ENCODE measurements around the gene TBX4. TPM values are rescaled to one million over a fixed set of nuclear protein-coding genes. Genes with fewer than 3 reads are reported as not detected.
A peak's percentile ranks its signal among the peaks of the same experiment; 100 is the strongest.

TBX4 gene
- total and polyA plus RNA-seq, 2 experiments from 2014 or later: not detected

- peaks cover 5% of the 10 kb centered on the region for H3K27me3 Mint-ChIP-seq (ENCODE audit: insufficient read depth, low read depth, poor library complexity)
- TF ChIP-seq ZNF331 (CRISPR knock-in tag; IDR thresholded peaks at IDR 0.05; ENCODE audit: low read depth): no peak
- H3K27ac ChIP-seq (ENCODE audit: low read depth): no peak overlapping the region
- DNase-seq (ENCODE audit: low spot score) (no peak), ATAC-seq (no peak)
- no peaks in the 10 kb centered on the region for H3K4me1 Mint-ChIP-seq
- H3K27me3 ChIP-seq (ENCODE audit: insufficient read depth): no peaks in the 10 kb centered on the region
- no peaks in the 10 kb centered on the region for H3K36me3 Mint-ChIP-seq (ENCODE audit: low read depth)
- no peaks in the 10 kb centered on the region for H3K9me2 ChIP-seq (ENCODE audit: insufficient read depth)
- H3K4me1 ChIP-seq (ENCODE audit: insufficient read depth): 0 out of 2 replicates have a peak, but pooled peaks cover 4% of the 10 kb centered on the region
- H3K4me3 ChIP-seq: no peak overlapping the region
- H4K20me1 ChIP-seq (replicated peaks; ENCODE audit: insufficient read depth): no peaks in the 10 kb centered on the region
- H3K79me2 ChIP-seq (replicated peaks; ENCODE audit: insufficient read depth): no peaks in the 10 kb centered on the region
- no peaks in the 10 kb centered on the region; the same call in 2 of the 3 replicates for H3K9me3 Mint-ChIP-seq
- peak overlapping the region; percentile 83; the same call in 1 of the 2 replicates for H2AFZ ChIP-seq
- H3K4me3 Mint-ChIP-seq: no peak overlapping the region
- H3K27ac Mint-ChIP-seq: no peak overlapping the region
- no peaks in the 10 kb centered on the region for H3K36me3 ChIP-seq (ENCODE audit: insufficient read depth)
- no peaks in the 10 kb centered on the region for H3F3A ChIP-seq (replicated peaks; ENCODE audit: low read depth)
- H3K4me2 ChIP-seq: no peak overlapping the region
Observed at GRCh38 chr17:61476476-61477203, 24.4 kb downstream of the TBX4 start.

- peaks cover 5% of the 10 kb centered on the region for H3K27me3 Mint-ChIP-seq (ENCODE audit: insufficient read depth, low read depth, poor library complexity)
- ATAC-seq: peak; percentile 59
Observed at GRCh38 chr17:61477204-61477834, 25.1 kb downstream of the TBX4 start.

More at GRCh38 chr17:61477204-61477834, 25.1 kb downstream of the TBX4 start:
- no peaks in the 10 kb centered on the region for H3K79me2 ChIP-seq (replicated peaks; ENCODE audit: insufficient read depth)
- peak overlapping the region; percentile 83; the same call in 1 of the 2 replicates for H2AFZ ChIP-seq
- DNase-seq (ENCODE audit: low spot score): peak; percentile 37
- H3K27me3 ChIP-seq (ENCODE audit: insufficient read depth): no peaks in the 10 kb centered on the region
- no peaks in the 10 kb centered on the region; the same call in 2 of the 3 replicates for H3K9me3 Mint-ChIP-seq
- no peak overlapping the region for H3K27ac Mint-ChIP-seq
- no peak overlapping the region for H3K4me3 Mint-ChIP-seq
- H3K4me1 Mint-ChIP-seq: no peaks in the 10 kb centered on the region
- no peak overlapping the region for H3K4me3 ChIP-seq
- H3K9me2 ChIP-seq (ENCODE audit: insufficient read depth): no peaks in the 10 kb centered on the region
- H3K36me3 Mint-ChIP-seq (ENCODE audit: low read depth): no peaks in the 10 kb centered on the region
- TF ChIP-seq POLR2AphosphoS5 (IDR thresholded peaks at IDR 0.05; ENCODE audit: low read depth): no peak
- no peak for TF ChIP-seq EZH2 (IDR thresholded peaks at IDR 0.05; ENCODE audit: low read depth, unreplicated experiment)
- TF ChIP-seq CTCF (conservative IDR thresholded peaks at IDR 0.05; ENCODE audit: low read depth in 2 of 2): no peak
- no peak for TF ChIP-seq ETS1 (IDR thresholded peaks at IDR 0.05)
- no peak for TF ChIP-seq ZNF114 (CRISPR knock-in tag; IDR thresholded peaks at IDR 0.05)
- TF ChIP-seq EZH2phosphoT487 (IDR thresholded peaks at IDR 0.05; ENCODE audit: unreplicated experiment): no peak
- no peak for TF ChIP-seq JUNB (IDR thresholded peaks at IDR 0.05; ENCODE audit: unreplicated experiment)
- no peak for TF ChIP-seq STAT1 (IDR thresholded peaks at IDR 0.05; ENCODE audit: unreplicated experiment)
- TF ChIP-seq ZNF462 (CRISPR knock-in tag; IDR thresholded peaks at IDR 0.05): no peak
- no peak for TF ChIP-seq CREB1 (CRISPR knock-in tag; IDR thresholded peaks at IDR 0.05; ENCODE audit: low read depth)
- H3K4me2 ChIP-seq: no peak overlapping the region
- no peaks in the 10 kb centered on the region for H3F3A ChIP-seq (replicated peaks; ENCODE audit: low read depth)
- H3K4me1 ChIP-seq (ENCODE audit: insufficient read depth): 0 out of 2 replicates have a peak, but pooled peaks cover 4% of the 10 kb centered on the region
- no peaks in the 10 kb centered on the region for H3K36me3 ChIP-seq (ENCODE audit: insufficient read depth)
- H4K20me1 ChIP-seq (replicated peaks; ENCODE audit: insufficient read depth): no peaks in the 10 kb centered on the region
- no peak overlapping the region for H3K27ac ChIP-seq (ENCODE audit: low read depth)

Measured in GM23338 (cell line).